Subcutaneous preadipocyte (primary cell): ENCODE results near the gene CCIN. TPM values are rescaled to one million over a fixed set of nuclear protein-coding genes. Genes with fewer than 3 reads are reported as not detected.

Source experiments
- total RNA-seq: library from RNA; depleted of rRNA; stranded (reverse); fragments of >200 nt; gene quantifications from 2 replicates; pipeline ENCODE4 v1.2.3, GENCODE V29; 2012

Gene CCIN
- 0.39 and 1.8 TPM in 2 replicates for total RNA-seq

GRCh38 chr9:36169166-36169565, at the start of gene CCIN:
CCIN (plus strand) TSS chr9:36169388; CDS start chr9:36169503, 115 bp downstream.

GRCh38 chr9:36136272-36136893, 32.8 kb upstream of the CCIN start, which contains the start of gene GLIPR2:
GLIPR2 (plus strand) TSS chr9:36136733; CDS start chr9:36136779, 46 bp downstream.

GRCh38 chr9:36190388-36191289, 21.5 kb downstream of the CCIN start, which contains the start of gene CLTA:
CLTA (plus strand) TSS chr9:36190921; CDS start chr9:36191057, 136 bp downstream.

Other genes with a start within 250 kb of the CCIN start
- gene OR2S2, start 211.2 kb upstream of the CCIN start, total RNA-seq = 0.37 TPM in 1 of 2 replicates, not detected in the other
- gene RECK, start 132.5 kb upstream of the CCIN start, total RNA-seq = 32.8 and 45.6 TPM in 2 replicates
- gene GLIPR2, start 32.7 kb upstream of the CCIN start, total RNA-seq = 20.7 and 31.6 TPM in 2 replicates
- 205 and 231 TPM in 2 replicates for gene CLTA, start 21.5 kb downstream of the CCIN start, total RNA-seq
- 21.3 and 28.3 TPM in 2 replicates for gene GNE, start 89.1 kb downstream of the CCIN start, total RNA-seq
- 8.8 and 10.8 TPM in 2 replicates for gene RNF38, start 230.9 kb downstream of the CCIN start, total RNA-seq